ENCODE results near the gene NADK. TPM values are rescaled to one million over a fixed set of nuclear protein-coding genes. Genes with fewer than 3 reads are reported as not detected.
A peak's percentile ranks its signal among the peaks of the same experiment; 100 is the strongest.

The NADK gene
- total RNA-seq, 1 experiment from 2014 or later: 92.2 TPM

GRCh38 chr1:1786836-1787605 is 8.8 kb upstream of the NADK start:
- peaks cover 9% of the 10 kb centered on the region for H3K4me1 Mint-ChIP-seq (ENCODE audit: low read depth, unreplicated experiment)
- no peak for DNase-seq
- intact Hi-C loops (cut with micrococcal nuclease; ENCODE audit: unreplicated experiment): loop anchor here (10.0 kb wide), 1 partner anchor 118 kb away; no protein-coding TSS in a partner anchor
- H3K36me3 Mint-ChIP-seq (ENCODE audit: insufficient read depth, unreplicated experiment): peaks cover 70% of the 10 kb centered on the region
- H3K27ac Mint-ChIP-seq (ENCODE audit: unreplicated experiment): no peak overlapping the region
- TF ChIP-seq, protein P1, sequence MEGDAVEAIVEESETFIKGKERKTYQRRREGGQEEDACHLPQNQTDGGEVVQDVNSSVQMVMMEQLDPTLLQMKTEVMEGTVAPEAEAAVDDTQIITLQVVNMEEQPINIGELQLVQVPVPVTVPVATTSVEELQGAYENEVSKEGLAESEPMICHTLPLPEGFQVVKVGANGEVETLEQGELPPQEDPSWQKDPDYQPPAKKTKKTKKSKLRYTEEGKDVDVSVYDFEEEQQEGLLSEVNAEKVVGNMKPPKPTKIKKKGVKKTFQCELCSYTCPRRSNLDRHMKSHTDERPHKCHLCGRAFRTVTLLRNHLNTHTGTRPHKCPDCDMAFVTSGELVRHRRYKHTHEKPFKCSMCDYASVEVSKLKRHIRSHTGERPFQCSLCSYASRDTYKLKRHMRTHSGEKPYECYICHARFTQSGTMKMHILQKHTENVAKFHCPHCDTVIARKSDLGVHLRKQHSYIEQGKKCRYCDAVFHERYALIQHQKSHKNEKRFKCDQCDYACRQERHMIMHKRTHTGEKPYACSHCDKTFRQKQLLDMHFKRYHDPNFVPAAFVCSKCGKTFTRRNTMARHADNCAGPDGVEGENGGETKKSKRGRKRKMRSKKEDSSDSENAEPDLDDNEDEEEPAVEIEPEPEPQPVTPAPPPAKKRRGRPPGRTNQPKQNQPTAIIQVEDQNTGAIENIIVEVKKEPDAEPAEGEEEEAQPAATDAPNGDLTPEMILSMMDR (IDR thresholded peaks at IDR 0.05; ENCODE audit: unreplicated experiment): no peak
- no peaks in the 10 kb centered on the region for H3K27me3 Mint-ChIP-seq (ENCODE audit: unreplicated experiment)
- CTCF ChIA-PET: no interaction called here
- no peaks in the 10 kb centered on the region for H3K9me3 Mint-ChIP-seq (ENCODE audit: low read depth, unreplicated experiment)
- no TSS peak for BruUV-seq (replicated peaks)
- H3K4me3 Mint-ChIP-seq (ENCODE audit: low read depth, unreplicated experiment): no peak overlapping the region

DNA sequence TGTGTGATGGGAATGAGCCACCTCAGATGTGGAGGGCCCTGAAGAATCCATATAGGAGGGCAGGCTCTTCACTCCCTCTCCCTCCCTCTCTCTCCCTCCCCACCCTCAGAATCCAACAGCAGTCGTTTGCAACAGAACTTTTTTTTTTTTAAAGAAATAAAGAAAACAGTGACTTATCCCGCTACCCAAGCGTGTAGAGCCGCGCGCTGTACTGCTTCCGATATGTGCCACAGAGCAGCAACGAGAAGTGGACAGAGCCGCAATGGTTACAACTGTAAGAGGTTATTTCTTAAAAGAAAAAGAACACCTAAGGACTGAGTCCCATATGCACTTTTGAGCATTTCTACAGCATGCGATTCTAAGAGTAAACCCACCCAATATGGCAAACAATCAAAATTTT is 7.4 kb upstream of the NADK start:
- CTCF ChIA-PET: no interaction called here
- H3K27me3 Mint-ChIP-seq (ENCODE audit: unreplicated experiment): no peaks in the 10 kb centered on the region
- no peak overlapping the region for H3K4me3 Mint-ChIP-seq (ENCODE audit: low read depth, unreplicated experiment)
- DNase-seq: no peak
- no peaks in the 10 kb centered on the region for H3K9me3 Mint-ChIP-seq (ENCODE audit: low read depth, unreplicated experiment)
- TF ChIP-seq, protein P1 (IDR thresholded peaks at IDR 0.05; ENCODE audit: unreplicated experiment): no peak
- TSS peak; percentile 62 for BruUV-seq (replicated peaks)
- H3K27ac Mint-ChIP-seq (ENCODE audit: unreplicated experiment): no peak overlapping the region
- intact Hi-C loops (cut with micrococcal nuclease; ENCODE audit: unreplicated experiment): loop anchor here (10.0 kb wide), 1 partner anchor 119 kb away; no protein-coding TSS in a partner anchor
- peaks cover 73% of the 10 kb centered on the region for H3K36me3 Mint-ChIP-seq (ENCODE audit: insufficient read depth, unreplicated experiment)
- peaks cover 9% of the 10 kb centered on the region for H3K4me1 Mint-ChIP-seq (ENCODE audit: low read depth, unreplicated experiment)

DNA sequence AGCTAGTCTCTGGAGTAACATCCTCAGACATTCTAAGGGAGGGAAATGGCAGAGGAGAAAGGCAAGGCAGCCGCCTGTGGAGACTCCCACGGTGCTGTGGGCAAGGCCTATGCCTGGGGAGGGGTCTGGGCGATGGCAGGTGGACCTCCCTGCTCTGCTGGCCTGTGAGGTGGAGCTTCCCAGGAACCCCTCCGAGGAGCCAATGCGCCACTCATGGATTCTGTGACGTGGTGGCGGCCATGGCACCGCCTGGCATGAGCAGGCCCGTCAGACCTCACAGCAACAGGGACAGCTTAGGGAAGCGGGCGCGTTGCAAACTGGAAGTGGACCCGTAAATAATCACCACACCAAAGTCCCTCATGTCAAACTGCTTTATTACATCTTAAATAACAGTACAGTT is 6.7 kb upstream of the NADK start:
- CTCF ChIA-PET: no interaction called here
- no peak for DNase-seq
- TF ChIP-seq, protein P1 (IDR thresholded peaks at IDR 0.05; ENCODE audit: unreplicated experiment): no peak
- BruUV-seq (replicated peaks): no TSS peak
- Mint-ChIP-seq H3K9me3 (ENCODE audit: low read depth, unreplicated experiment) (no peaks in the 10 kb centered on the region), H3K36me3 (ENCODE audit: insufficient read depth, unreplicated experiment) (peaks cover 67% of the 10 kb centered on the region), H3K4me1 (ENCODE audit: low read depth, unreplicated experiment) (peaks cover 15% of the 10 kb centered on the region), H3K27ac (ENCODE audit: unreplicated experiment) (no peak overlapping the region), H3K27me3 (ENCODE audit: unreplicated experiment) (no peaks in the 10 kb centered on the region), H3K4me3 (ENCODE audit: low read depth, unreplicated experiment) (no peak overlapping the region)
- intact Hi-C loops (cut with micrococcal nuclease; ENCODE audit: unreplicated experiment): loop anchor here (10.0 kb wide), 1 partner anchor 120 kb away; no protein-coding TSS in a partner anchor

DNA sequence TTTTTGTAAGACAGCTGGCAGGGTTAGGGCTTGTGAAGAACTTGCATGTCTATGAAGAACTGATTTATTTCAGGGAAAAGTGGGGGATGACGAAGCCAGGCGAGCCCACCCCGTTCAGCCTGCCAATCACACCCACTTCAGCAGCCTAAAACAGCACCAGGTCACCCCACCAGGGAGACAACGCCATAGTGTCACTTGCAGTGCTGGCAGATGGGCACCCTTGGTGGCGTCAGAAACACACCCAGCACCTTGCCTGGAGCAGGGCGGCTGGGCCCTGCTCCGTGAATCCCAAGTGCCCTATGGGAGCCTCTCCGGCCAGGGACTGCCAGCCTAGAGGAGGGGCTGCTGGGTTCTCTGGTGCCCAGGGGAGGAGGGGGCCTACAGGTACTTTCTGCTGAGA is 5.0 kb upstream of the NADK start:
- Mint-ChIP-seq H3K36me3 (ENCODE audit: insufficient read depth, unreplicated experiment) (peaks cover 68% of the 10 kb centered on the region), H3K27ac (ENCODE audit: unreplicated experiment) (peak overlapping the region; percentile 47), H3K4me1 (ENCODE audit: low read depth, unreplicated experiment) (peaks cover 25% of the 10 kb centered on the region), H3K4me3 (ENCODE audit: low read depth, unreplicated experiment) (peak overlapping the region; percentile 44), H3K9me3 (ENCODE audit: low read depth, unreplicated experiment) (no peaks in the 10 kb centered on the region), H3K27me3 (ENCODE audit: unreplicated experiment) (no peaks in the 10 kb centered on the region)
- BruUV-seq (replicated peaks): no TSS peak
- TF ChIP-seq, protein P1 (IDR thresholded peaks at IDR 0.05; ENCODE audit: unreplicated experiment): no peak
- CTCF ChIA-PET: no interaction called here
- DNase-seq: no peak
- intact Hi-C loops (cut with micrococcal nuclease; ENCODE audit: unreplicated experiment): loop anchor here (10.0 kb wide), 1 partner anchor 121 kb away; no protein-coding TSS in a partner anchor

Data from Calu3 (cell line).